ENCODE results near the gene FOXN3. TPM values are rescaled to one million over a fixed set of nuclear protein-coding genes. Genes with fewer than 3 reads are reported as not detected.

Gene FOXN3
- polyA plus RNA-seq, 1 of the 3 experiments (the other 2 are of a cell fraction): 9.8 TPM

- Histone ChIP-seq H2AFZ (ENCODE audit: low read depth) (no peak overlapping the region), H3K4me3 (ENCODE audit: low read depth in 2 of 2, low read length in 1 of 2) (no peak overlapping the region), H3K36me3 (replicated peaks in 1 of 2; ENCODE audit: control insufficient read depth in 1 of 2, insufficient read depth in 2 of 2, low read length in 1 of 2) (no peaks in the 10 kb centered on the region), H3K79me2 (ENCODE audit: insufficient read depth) (peaks cover 7% of the 10 kb centered on the region), H3K27ac (ENCODE audit: low read depth in 2 of 2, low read length in 1 of 2) (no peak overlapping the region), H3K4me2 (no peak overlapping the region), H3K9me2 (no peaks in the 10 kb centered on the region), H3K9ac (no peak overlapping the region), H4K20me1 (ENCODE audit: insufficient read depth) (no peaks in the 10 kb centered on the region), H3K27me3 (ENCODE audit: insufficient read depth) (no peaks in the 10 kb centered on the region), H3K4me1 (ENCODE audit: control insufficient read depth in 1 of 2, insufficient read depth in 2 of 2, low read depth in 1 of 2, low read length in 1 of 2) (peaks cover 0 to 3% of the 10 kb centered on the region in 2 experiments; a peak in 1 of 4 replicates), H3K9me3 (no peaks in the 10 kb centered on the region), H3F3A (replicated peaks; ENCODE audit: insufficient read depth) (no peaks in the 10 kb centered on the region)
- no peak for TF ChIP-seq YY1 (IDR thresholded peaks at IDR 0.05; ENCODE audit: low read depth)
- no peak for TF ChIP-seq EZH2phosphoT487 (IDR thresholded peaks at IDR 0.05; ENCODE audit: borderline replicate concordance, low read depth)
- TF ChIP-seq FOSL2 (IDR thresholded peaks at IDR 0.05; ENCODE audit: borderline replicate concordance, low read depth): no peak
- TF ChIP-seq GABPA (IDR thresholded peaks at IDR 0.05; ENCODE audit: low read depth): no peak
- no peak for TF ChIP-seq RXRA (IDR thresholded peaks at IDR 0.05; ENCODE audit: borderline replicate concordance, low read depth)
- no peak for TF ChIP-seq MXI1 (IDR thresholded peaks at IDR 0.05; ENCODE audit: low read depth, low read length)
- no peak for TF ChIP-seq FOXJ3 (CRISPR knock-in tag; IDR thresholded peaks at IDR 0.05)
- no peak for TF ChIP-seq MAX (IDR thresholded peaks at IDR 0.05; ENCODE audit: low read depth)
- no peak for TF ChIP-seq TAF1 (IDR thresholded peaks at IDR 0.05; ENCODE audit: borderline replicate concordance, low read depth, low read length)
- TF ChIP-seq POLR2AphosphoS5 (IDR thresholded peaks at IDR 0.05; ENCODE audit: low read depth, low read length): no peak
- TF ChIP-seq USF2 (IDR thresholded peaks at IDR 0.05; ENCODE audit: borderline replicate concordance, low read depth, low read length): no peak
- TF ChIP-seq ELF1 (IDR thresholded peaks at IDR 0.05): no peak
- TF ChIP-seq EP300 (IDR thresholded peaks at IDR 0.05; ENCODE audit: borderline replicate concordance in 1 of 2, low read depth in 1 of 2, low read length in 1 of 2): no peak
- no peak for TF ChIP-seq PBX3 (IDR thresholded peaks at IDR 0.05)
- TF ChIP-seq MEF2A (IDR thresholded peaks at IDR 0.05; ENCODE audit: borderline replicate concordance, low read depth): no peak
- TF ChIP-seq RCOR1 (IDR thresholded peaks at IDR 0.05; ENCODE audit: low read length): no peak
- no peak for TF ChIP-seq USF1 (IDR thresholded peaks at IDR 0.05; ENCODE audit: borderline replicate concordance, low read depth)
- no peak for TF ChIP-seq TCF12 (IDR thresholded peaks at IDR 0.05)
- TF ChIP-seq NFIC (IDR thresholded peaks at IDR 0.05; ENCODE audit: borderline replicate concordance): no peak
- no peak for TF ChIP-seq RAD21 (IDR thresholded peaks at IDR 0.05; ENCODE audit: low read length)
- WGBS (ENCODE audit: low lambda C conversion rate): 87% methylated on average over 13 of the region's 16 CpGs
- POLR2A ChIA-PET: no interaction called here
- DNase-seq: no peak
- CTCF ChIA-PET: no interaction called here
Measured at GRCh38 chr14:89379891-89380820, 36.9 kb downstream of the FOXN3 start.

Data from SK-N-SH (cell line).